OCI-LY7 (cell line): ENCODE measurements around the gene PDCD2L. TPM values are rescaled to one million over a fixed set of nuclear protein-coding genes. Genes with fewer than 3 reads are reported as not detected.
A peak's percentile ranks its signal among the peaks of the same experiment; 100 is the strongest.

Experiments used
- BruUV-seq: library from RNA; stranded (reverse); fragments of 400-500 nt; replicated peaks from 2 replicates; lab custom pipeline; 2021; lab: Mats Ljungman, UMichigan
- CTCF ChIA-PET: fragments of 300-600 bp; sonication (Branson Sonifier 250); formaldehyde crosslinking; loops from one replicate; lab custom pipeline; 2022; ENCODE audit warnings: antibody characterized with exemption; ENCODE audit not compliant: unreplicated experiment; lab: Charles Lee
- POLR2A ChIA-PET: fragments of 300-600 bp; sonication (Branson Sonifier 250); formaldehyde crosslinking; loops from one replicate; lab custom pipeline; 2022; ENCODE audit warnings: antibody characterized with exemption; lab: Charles Lee
- DNase-seq: peaks from one replicate; pipeline ENCODE4 v3.0.0-alpha.2; 2015; ENCODE audit warnings: low spot score
- H2AFZ ChIP-seq: fragments of 200-600 bp; sonication (generic), shearing (Covaris generic); 2 replicates; pipeline ENCODE4 v1.6.1; 2014; ENCODE audit warnings: mild to moderate bottlenecking, antibody characterized with exemption, low read length, moderate library complexity
- H3K27ac ChIP-seq: fragments of 200-600 bp; sonication (generic); 2 replicates; pipeline ENCODE4 v1.5.1; 2014; ENCODE audit warnings: mixed run types, low read depth, mild to moderate bottlenecking, moderate library complexity, low read length, inconsistent platforms; ENCODE audit not compliant: poor library complexity, severe bottlenecking
- H3K36me3 ChIP-seq: fragments of 200-600 bp; sonication (generic); 2 replicates; pipeline ENCODE4 v1.6.1; 2014; ENCODE audit warnings: mild to moderate bottlenecking, antibody characterized with exemption, low read length, moderate library complexity, mixed read lengths; ENCODE audit not compliant: insufficient read depth
- H3K4me1 ChIP-seq: fragments of 200-600 bp; sonication (generic); 2 replicates; pipeline ENCODE4 v1.5.1; 2014; ENCODE audit warnings: mild to moderate bottlenecking, low read length; ENCODE audit not compliant: insufficient read depth, poor library complexity, severe bottlenecking
- H3K4me2 ChIP-seq: fragments of 200-600 bp; sonication (generic); 2 replicates; pipeline ENCODE4 v1.6.1; 2014; ENCODE audit warnings: mild to moderate bottlenecking, low read length
- H3K4me3 ChIP-seq: fragments of 200-600 bp; sonication (generic); 2 replicates; pipeline ENCODE4 v1.5.1; 2014; ENCODE audit warnings: mild to moderate bottlenecking, low read depth, low read length; ENCODE audit not compliant: poor library complexity, severe bottlenecking
- H3K79me2 ChIP-seq: fragments of 200-600 bp; sonication (generic); 2 replicates; pipeline ENCODE4 v1.6.1; 2016; ENCODE audit warnings: low read depth, mild to moderate bottlenecking, low read length, moderate library complexity, mixed read lengths; ENCODE audit not compliant: insufficient read depth
- H3K9me2 ChIP-seq: fragments of 200-600 bp; sonication (generic); 2 replicates; pipeline ENCODE4 v1.6.1; 2016; ENCODE audit warnings: mild to moderate bottlenecking, low read length, mixed read lengths; ENCODE audit not compliant: insufficient read depth
- H3K9me3 ChIP-seq: fragments of 200-600 bp; sonication (generic); 2 replicates; pipeline ENCODE4 v1.6.1; 2014; ENCODE audit warnings: mild to moderate bottlenecking, mixed run types, low read length, mixed read lengths
- H4K20me1 ChIP-seq: fragments of 200-600 bp; sonication (generic); 2 replicates; pipeline ENCODE4 v1.6.1; 2014; ENCODE audit warnings: mild to moderate bottlenecking, antibody characterized with exemption, low read length, moderate library complexity, mixed read lengths; ENCODE audit not compliant: insufficient read depth
- EZH2phosphoT487 ChIP-seq: fragments of 200-600 bp; sonication (generic); IDR thresholded peaks from 2 replicates; pipeline ENCODE4 v1.6.1; 2018; ENCODE audit warnings: low read depth, borderline replicate concordance, mild to moderate bottlenecking, mixed run types, antibody characterized with exemption, low read length, moderate library complexity, mixed read lengths
- intact Hi-C: fragments of 100-400 bp; cut with micrococcal nuclease; formaldehyde crosslinking; loops from one replicate; pipeline ENCODE4 v1.10.0; 2022; ENCODE audit not compliant: unreplicated experiment
- total RNA-seq, 2 experiments: library from RNA; depleted of rRNA in 1 of 2; stranded (reverse); fragments of >200 nt in 1 of 2; shearing (Covaris generic) in 1 of 2; gene quantifications; 2 replicates each; pipeline ENCODE4 v1.2.3, GENCODE V29; 2014 to 2022
- TF ChIP-seq, protein P1 (sequence below): fragments of 200-600 bp; sonication (generic); conservative IDR thresholded peaks from 2 replicates; pipeline ENCODE4 v1.5.1; 2014; ENCODE audit warnings: mild to moderate bottlenecking, antibody characterized with exemption, low read length, moderate library complexity, mixed read lengths

PDCD2L gene
- total RNA-seq, 2 experiments from 2014 or later = 27.5 to 30.0 TPM

GRCh38 chr19:34409189-34410164 lies 5.3 kb downstream of the PDCD2L start:
- H3K9me2 ChIP-seq = no peaks in the 10 kb centered on the region
- no TSS peak for BruUV-seq
- POLR2A ChIA-PET = no interaction called here
- H3K4me3 ChIP-seq = no peak overlapping the region
- peak overlapping the region; percentile 42 for H3K4me2 ChIP-seq
- H3K27ac ChIP-seq = peak overlapping the region; percentile 68
- DNase-seq = no peak
- H3K9me3 ChIP-seq = no peaks in the 10 kb centered on the region
- no peak overlapping the region for H2AFZ ChIP-seq
- H4K20me1 ChIP-seq = no peaks in the 10 kb centered on the region
- peaks cover 40% of the 10 kb centered on the region for H3K4me1 ChIP-seq
- H3K79me2 ChIP-seq = peaks cover 44% of the 10 kb centered on the region
- no peak for TF ChIP-seq EZH2phosphoT487
- TF ChIP-seq, protein P1, sequence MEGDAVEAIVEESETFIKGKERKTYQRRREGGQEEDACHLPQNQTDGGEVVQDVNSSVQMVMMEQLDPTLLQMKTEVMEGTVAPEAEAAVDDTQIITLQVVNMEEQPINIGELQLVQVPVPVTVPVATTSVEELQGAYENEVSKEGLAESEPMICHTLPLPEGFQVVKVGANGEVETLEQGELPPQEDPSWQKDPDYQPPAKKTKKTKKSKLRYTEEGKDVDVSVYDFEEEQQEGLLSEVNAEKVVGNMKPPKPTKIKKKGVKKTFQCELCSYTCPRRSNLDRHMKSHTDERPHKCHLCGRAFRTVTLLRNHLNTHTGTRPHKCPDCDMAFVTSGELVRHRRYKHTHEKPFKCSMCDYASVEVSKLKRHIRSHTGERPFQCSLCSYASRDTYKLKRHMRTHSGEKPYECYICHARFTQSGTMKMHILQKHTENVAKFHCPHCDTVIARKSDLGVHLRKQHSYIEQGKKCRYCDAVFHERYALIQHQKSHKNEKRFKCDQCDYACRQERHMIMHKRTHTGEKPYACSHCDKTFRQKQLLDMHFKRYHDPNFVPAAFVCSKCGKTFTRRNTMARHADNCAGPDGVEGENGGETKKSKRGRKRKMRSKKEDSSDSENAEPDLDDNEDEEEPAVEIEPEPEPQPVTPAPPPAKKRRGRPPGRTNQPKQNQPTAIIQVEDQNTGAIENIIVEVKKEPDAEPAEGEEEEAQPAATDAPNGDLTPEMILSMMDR = no peak
- intact Hi-C loops = no loop called here
- peaks cover 62% of the 10 kb centered on the region for H3K36me3 ChIP-seq
- CTCF ChIA-PET = no interaction called here

GRCh38 chr19:34411216-34411615 lies 7.0 kb downstream of the PDCD2L start:
- Histone ChIP-seq H3K4me1 (peaks cover 30% of the 10 kb centered on the region), H3K9me2 (no peaks in the 10 kb centered on the region), H3K36me3 (peaks cover 79% of the 10 kb centered on the region), H3K79me2 (peaks cover 27% of the 10 kb centered on the region), H3K27ac (no peak overlapping the region), H2AFZ (no peak overlapping the region), H3K4me3 (no peak overlapping the region), H3K4me2 (no peak overlapping the region), H3K9me3 (no peaks in the 10 kb centered on the region), H4K20me1 (no peaks in the 10 kb centered on the region)
- no TSS peak for BruUV-seq
- POLR2A ChIA-PET = interaction anchor here (1.4 kb wide), 1 partner anchor 16 kb away, joined by 3 read pairs; no protein-coding TSS in a partner anchor
- TF ChIP-seq, protein P1 = no peak
- no peak for TF ChIP-seq EZH2phosphoT487
- CTCF ChIA-PET = no interaction called here
- no peak for DNase-seq
- intact Hi-C loops = no loop called here
